AG08395 (cell line): ENCODE measurements around the gene SLC27A1.
A peak's percentile ranks its signal among the peaks of the same experiment; 100 is the strongest.
"Not testable (repeated sequence)": the region's sequence is repeated elsewhere in the genome, so short reads cannot be mapped to it uniquely, and the experiment has no call there.

Experiments
- DNase-seq: peaks from one replicate; pipeline ENCODE4 v3.0.0; 2012; ENCODE audit warnings: mixed read lengths, low spot score

SLC27A1 gene

GRCh38 chr19:17487284-17488121 is 17.2 kb downstream of the SLC27A1 start:
- DNase-seq, result no peak

- DNase-seq, result no peak
Measured at GRCh38 chr19:17488593-17489391, 18.5 kb downstream of the SLC27A1 start.

DNA sequence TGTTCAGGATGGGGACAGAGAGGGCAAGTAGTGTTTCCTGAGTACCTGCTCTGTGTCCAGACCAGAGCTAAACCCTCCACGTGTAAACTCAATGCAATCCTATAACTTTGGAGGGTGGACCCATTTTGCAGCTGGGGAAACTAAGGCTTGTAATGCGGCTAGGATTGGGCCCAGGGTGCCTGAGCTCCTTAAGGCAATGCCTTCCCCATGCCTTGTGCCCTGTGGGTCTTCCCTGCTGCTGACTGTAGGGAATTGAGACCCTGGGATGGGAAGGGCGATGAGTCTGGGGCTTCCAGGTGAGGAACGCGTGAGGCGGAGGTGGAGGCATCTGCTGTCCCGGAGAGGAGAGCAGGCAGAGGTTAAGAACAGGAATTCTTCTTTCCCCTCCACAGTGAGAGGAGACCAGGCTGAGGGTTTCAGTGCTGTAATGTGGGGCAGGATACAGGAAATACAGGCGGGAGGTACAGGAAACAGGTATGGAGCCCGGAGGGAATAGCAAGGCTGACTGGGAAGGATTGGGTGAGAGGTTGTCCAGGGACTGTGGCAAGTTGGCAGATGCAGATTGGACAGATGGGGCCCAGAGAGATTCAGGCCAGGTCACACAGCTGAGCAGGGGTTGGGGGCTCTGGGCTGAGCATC is 19.2 kb downstream of the SLC27A1 start:
- no peak for DNase-seq

- no peak for DNase-seq
Measured at GRCh38 chr19:17490411-17490810, 20.1 kb downstream of the SLC27A1 start.

- peak; percentile 30 for DNase-seq
Measured at GRCh38 chr19:17491287-17491686, 21.0 kb downstream of the SLC27A1 start.

DNA sequence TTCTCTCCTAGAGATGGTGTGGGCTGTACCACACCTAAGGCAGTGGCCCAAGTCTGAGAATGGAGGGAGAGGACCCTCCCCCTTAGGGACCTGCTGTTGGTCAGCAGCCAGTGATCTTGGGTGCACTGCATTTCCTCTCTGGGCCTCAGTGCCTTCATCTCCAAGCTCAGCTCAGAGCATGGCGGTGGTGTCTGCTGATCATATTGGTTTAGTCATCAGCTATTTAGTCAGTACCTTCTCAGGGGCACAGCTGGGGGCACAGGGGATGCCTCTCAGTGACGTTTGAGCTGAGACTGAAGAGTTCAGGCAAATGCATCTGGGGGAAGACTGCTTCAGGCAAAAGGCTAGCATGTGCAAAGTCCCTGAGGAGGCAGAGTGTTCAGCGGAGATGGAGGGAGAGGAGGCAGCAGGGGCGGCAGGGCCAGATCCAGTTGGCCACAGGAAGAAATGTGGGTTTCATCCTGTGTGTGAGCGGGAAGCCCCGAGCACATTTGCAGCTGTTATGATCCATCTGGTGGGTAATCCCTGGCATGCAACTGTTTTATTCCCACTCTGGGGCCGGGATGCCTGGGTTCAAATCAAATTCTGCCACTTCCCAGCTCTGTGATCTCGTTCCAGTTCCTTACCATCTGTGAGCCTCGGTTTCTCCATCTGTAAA is 25.4 kb downstream of the SLC27A1 start:
- no peak for DNase-seq

GRCh38 chr19:17496337-17496997 is 26.1 kb downstream of the SLC27A1 start:
- peak; percentile 57 for DNase-seq

- no peak for DNase-seq
Measured at GRCh38 chr19:17497149-17497798, 26.9 kb downstream of the SLC27A1 start.

DNA sequence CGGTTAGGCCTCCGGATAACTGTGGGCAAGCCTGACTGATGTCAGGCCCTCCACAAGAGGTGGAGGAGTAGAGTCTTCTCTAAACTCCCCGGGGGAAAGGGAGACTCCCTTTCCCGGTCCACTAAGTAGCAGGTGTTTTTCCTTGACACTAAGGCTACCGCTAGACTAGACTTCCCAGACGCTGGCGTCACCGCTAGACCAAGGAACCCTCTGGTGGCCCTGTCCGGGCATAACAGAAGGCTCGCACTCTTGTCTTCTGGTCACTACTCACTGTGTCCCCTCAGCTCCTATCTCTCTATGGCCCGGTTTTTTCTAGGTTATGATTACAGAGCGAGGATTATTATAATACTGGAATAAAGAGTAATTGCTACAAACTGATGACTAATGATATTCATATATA is 28.7 kb downstream of the SLC27A1 start:
- not testable (repeated sequence) for DNase-seq

DNA sequence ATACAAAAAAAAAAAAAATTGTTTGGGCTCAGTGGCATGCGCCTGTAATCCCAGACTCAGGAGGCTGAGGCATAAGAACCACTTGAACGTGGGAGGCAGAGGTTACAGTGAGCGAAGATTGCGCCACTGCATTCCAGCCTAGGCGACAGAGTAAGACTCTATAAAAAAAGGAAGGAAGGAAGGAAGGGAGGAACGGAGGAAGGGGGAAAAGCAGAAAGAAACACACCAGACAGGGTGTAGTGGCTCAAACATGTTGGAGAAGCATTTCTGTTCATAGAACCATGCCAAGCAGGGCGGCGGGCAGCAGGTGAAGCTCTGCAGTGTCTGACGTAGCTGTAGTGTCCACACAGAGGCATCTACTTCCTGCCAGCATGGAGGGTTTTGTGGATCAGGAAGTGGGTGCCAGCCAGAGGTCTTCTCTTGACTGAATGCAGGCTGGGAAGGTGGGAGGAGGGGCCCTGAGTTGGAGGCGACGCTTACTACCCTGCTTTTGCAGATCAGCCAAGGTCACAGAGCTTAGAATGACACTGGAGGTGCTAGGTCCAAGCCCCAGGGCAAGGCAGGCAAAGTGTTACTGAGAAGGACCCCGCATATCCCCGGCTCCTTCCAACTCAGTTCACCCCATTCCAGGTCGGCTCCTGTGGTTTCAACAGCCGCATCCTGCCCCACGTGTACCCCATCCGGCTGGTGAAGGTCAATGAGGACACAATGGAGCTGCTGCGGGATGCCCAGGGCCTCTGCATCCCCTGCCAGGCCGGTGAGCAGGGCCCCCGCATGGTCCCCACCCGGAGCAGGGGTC is 29.5 kb downstream of the SLC27A1 start:
- DNase-seq, result no peak

DNA sequence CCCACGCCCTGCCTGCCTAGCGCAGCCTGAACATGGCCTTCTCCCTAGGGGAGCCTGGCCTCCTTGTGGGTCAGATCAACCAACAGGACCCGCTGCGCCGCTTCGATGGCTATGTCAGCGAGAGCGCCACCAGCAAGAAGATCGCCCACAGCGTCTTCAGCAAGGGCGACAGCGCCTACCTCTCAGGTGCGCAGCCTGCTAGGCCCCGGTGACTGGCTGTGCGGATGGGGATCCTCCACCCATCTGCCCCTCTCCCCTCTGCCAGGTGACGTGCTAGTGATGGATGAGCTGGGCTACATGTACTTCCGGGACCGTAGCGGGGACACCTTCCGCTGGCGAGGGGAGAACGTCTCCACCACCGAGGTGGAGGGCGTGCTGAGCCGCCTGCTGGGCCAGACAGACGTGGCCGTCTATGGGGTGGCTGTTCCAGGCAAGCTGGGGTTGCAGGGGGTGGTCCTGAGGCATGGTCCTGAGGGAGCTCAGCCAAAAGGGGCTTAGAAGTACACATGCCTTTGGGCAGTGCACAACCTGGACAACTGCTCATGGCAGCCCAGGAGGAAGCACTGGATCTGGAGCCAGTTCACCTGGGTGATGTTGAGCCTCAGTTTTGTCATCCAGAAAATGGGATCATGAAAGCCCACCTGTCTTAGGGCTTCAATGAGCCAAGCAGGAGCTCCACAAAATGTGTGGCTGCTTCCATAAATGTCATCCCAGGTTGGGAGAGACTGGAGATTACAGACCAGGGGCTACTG is 30.3 kb downstream of the SLC27A1 start:
- DNase-seq, result no peak

- no peak for DNase-seq
Measured at GRCh38 chr19:17503240-17503639, 32.9 kb downstream of the SLC27A1 start.

- no peak for DNase-seq
Measured at GRCh38 chr19:17504030-17504429, 33.7 kb downstream of the SLC27A1 start.

DNA sequence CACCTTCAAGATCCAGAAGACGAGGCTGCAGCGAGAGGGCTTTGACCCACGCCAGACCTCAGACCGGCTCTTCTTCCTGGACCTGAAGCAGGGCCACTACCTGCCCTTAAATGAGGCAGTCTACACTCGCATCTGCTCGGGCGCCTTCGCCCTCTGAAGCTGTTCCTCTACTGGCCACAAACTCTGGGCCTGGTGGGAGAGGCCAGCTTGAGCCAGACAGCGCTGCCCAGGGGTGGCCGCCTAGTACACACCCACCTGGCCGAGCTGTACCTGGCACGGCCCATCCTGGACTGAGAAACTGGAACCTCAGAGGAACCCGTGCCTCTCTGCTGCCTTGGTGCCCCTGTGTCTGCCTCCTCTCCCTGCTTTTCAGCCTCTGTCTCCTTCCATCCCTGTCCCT is 34.1 kb downstream of the SLC27A1 start:
- no peak for DNase-seq

GRCh38 chr19:17505223-17505622 is 34.9 kb downstream of the SLC27A1 start:
- DNase-seq, result no peak

GRCh38 chr19:17506745-17507144 is 36.4 kb downstream of the SLC27A1 start:
- DNase-seq, result no peak

DNA sequence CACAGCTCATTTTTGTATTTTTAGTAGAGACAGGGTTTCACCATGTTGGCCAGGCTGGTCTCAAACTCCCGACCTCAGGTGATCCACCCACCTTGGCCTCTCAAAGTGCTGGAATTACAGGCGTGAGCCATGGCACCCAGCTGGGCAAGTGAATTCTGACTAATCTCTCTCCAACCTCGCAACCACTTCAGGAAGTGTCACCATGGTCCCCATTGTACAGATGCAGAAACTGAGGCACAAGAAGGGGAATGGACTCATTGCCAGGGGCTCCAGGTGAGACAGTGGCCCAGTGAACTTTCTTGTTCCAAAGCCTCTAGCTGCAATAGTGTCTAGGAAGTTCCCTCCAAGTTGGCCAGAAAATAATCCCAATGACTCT is 38.2 kb downstream of the SLC27A1 start:
- DNase-seq, result not testable (repeated sequence)

- no peak for DNase-seq
Measured at GRCh38 chr19:17510220-17510993, 40.1 kb downstream of the SLC27A1 start.
